GM23338 (cell line): ENCODE results near the gene CEP192. TPM values are rescaled to one million over a fixed set of nuclear protein-coding genes. Genes with fewer than 3 reads are reported as not detected.

Experiments
- ATAC-seq: fragments of 200-7000 bp; cut with Tn5 transposase; 3 replicates; pipeline ENCODE4 v1.9.1; 2020
- DNase-seq: peaks from one replicate; pipeline ENCODE4 v3.0.0-alpha.2; 2015; ENCODE audit warnings: low spot score
- H2AFZ ChIP-seq: fragments of 200-600 bp; sonication (generic); 2 replicates; pipeline ENCODE4 v1.8.0; 2016; ENCODE audit warnings: antibody characterized with exemption, mild to moderate bottlenecking, moderate library complexity
- H3F3A ChIP-seq: fragments of 200-600 bp; sonication (generic); replicated peaks from 2 replicates; pipeline ENCODE4 v1.8.0; 2017; ENCODE audit warnings: antibody characterized with exemption, mixed run types, low read depth
- H3K27ac ChIP-seq: fragments of 200-600 bp; sonication (generic); 2 replicates; pipeline ENCODE4 v1.6.1; 2016; ENCODE audit warnings: low read depth
- H3K27me3 ChIP-seq: fragments of 200-600 bp; sonication (generic); 2 replicates; pipeline ENCODE4 v1.8.0; 2016; ENCODE audit warnings: mild to moderate bottlenecking, mixed run types, moderate library complexity; ENCODE audit not compliant: insufficient read depth
- H3K36me3 ChIP-seq: fragments of 200-600 bp; sonication (generic); 2 replicates; pipeline ENCODE4 v1.8.0; 2016; ENCODE audit warnings: mild to moderate bottlenecking; ENCODE audit not compliant: insufficient read depth
- H3K4me1 ChIP-seq: fragments of 200-600 bp; sonication (generic); 2 replicates; pipeline ENCODE4 v1.8.0; 2016; ENCODE audit warnings: mild to moderate bottlenecking, moderate library complexity; ENCODE audit not compliant: insufficient read depth
- H3K4me2 ChIP-seq: fragments of 200-600 bp; sonication (generic); 2 replicates; pipeline ENCODE4 v1.7.1; 2017; ENCODE audit warnings: mixed run types
- H3K4me3 ChIP-seq: fragments of 200-600 bp; sonication (generic); 2 replicates; pipeline ENCODE4 v1.6.1; 2016; ENCODE audit warnings: mixed run types
- H3K79me2 ChIP-seq: fragments of 200-600 bp; sonication (generic); replicated peaks from 2 replicates; pipeline ENCODE4 v1.8.0; 2017; ENCODE audit warnings: mild to moderate bottlenecking; ENCODE audit not compliant: insufficient read depth
- H3K9me2 ChIP-seq: fragments of 200-600 bp; sonication (generic); 2 replicates; pipeline ENCODE4 v1.8.0; 2017; ENCODE audit not compliant: insufficient read depth
- H4K20me1 ChIP-seq: fragments of 200-600 bp; sonication (generic); replicated peaks from 2 replicates; pipeline ENCODE4 v1.8.0; 2017; ENCODE audit warnings: mild to moderate bottlenecking; ENCODE audit not compliant: insufficient read depth
- H3K27ac Mint-ChIP-seq: 2 replicates; pipeline ENCODE4 v1.8.0; 2020; ENCODE audit warnings: inconsistent platforms, mild to moderate bottlenecking, moderate library complexity, mixed read lengths
- H3K27me3 Mint-ChIP-seq: 3 replicates; pipeline ENCODE4 v1.8.0; 2022; ENCODE audit warnings: low read depth, mild to moderate bottlenecking, moderate library complexity, mixed read lengths, inconsistent platforms; ENCODE audit not compliant: insufficient read depth, poor library complexity
- H3K36me3 Mint-ChIP-seq: 3 replicates; pipeline ENCODE4 v1.8.0; 2021; ENCODE audit warnings: low read depth, mild to moderate bottlenecking, inconsistent platforms, moderate library complexity, mixed read lengths
- H3K4me1 Mint-ChIP-seq: 3 replicates; pipeline ENCODE4 v1.8.0; 2020; ENCODE audit warnings: mild to moderate bottlenecking, inconsistent platforms, mixed read lengths
- H3K4me3 Mint-ChIP-seq: 3 replicates; pipeline ENCODE4 v1.8.0; 2021; ENCODE audit warnings: moderate library complexity, mild to moderate bottlenecking, inconsistent platforms, mixed read lengths
- H3K9me3 Mint-ChIP-seq: 3 replicates; pipeline ENCODE4 v1.8.0; 2020; ENCODE audit warnings: moderate library complexity, mild to moderate bottlenecking, inconsistent platforms, mixed read lengths
- CREB1 ChIP-seq: fragments of 250-450 bp; sonication (Bioruptor Pico); IDR thresholded peaks from 2 replicates; pipeline ENCODE4 v1.5.0; 2020; ENCODE audit warnings: low read depth, mild to moderate bottlenecking, moderate library complexity
- EZH2 ChIP-seq: fragments of 200-600 bp; sonication (generic); IDR thresholded peaks from one replicate; pipeline ENCODE4 v1.8.0; 2017; ENCODE audit warnings: antibody characterized with exemption, mild to moderate bottlenecking, low read depth; ENCODE audit not compliant: unreplicated experiment
- EZH2phosphoT487 ChIP-seq: fragments of 200-600 bp; sonication (generic); IDR thresholded peaks from one replicate; pipeline ENCODE4 v1.8.1; 2018; ENCODE audit warnings: antibody characterized with exemption; ENCODE audit not compliant: unreplicated experiment
- JUNB ChIP-seq: IDR thresholded peaks from one replicate; pipeline ENCODE4 v1.6.1; 2016; ENCODE audit warnings: antibody characterized with exemption; ENCODE audit not compliant: unreplicated experiment
- NANOG ChIP-seq: IDR thresholded peaks from 2 replicates; pipeline ENCODE4 v1.6.1; 2016; ENCODE audit warnings: antibody characterized with exemption, borderline replicate concordance
- POLR2AphosphoS5 ChIP-seq: IDR thresholded peaks from 2 replicates; pipeline ENCODE4 v1.6.1; 2016; ENCODE audit warnings: antibody characterized with exemption, low read depth
- STAT1 ChIP-seq: IDR thresholded peaks from one replicate; pipeline ENCODE4 v1.6.1; 2016; ENCODE audit warnings: antibody characterized with exemption; ENCODE audit not compliant: unreplicated experiment
- ZNF114 ChIP-seq: fragments of 250-450 bp; sonication (Bioruptor Pico); IDR thresholded peaks from 2 replicates; pipeline ENCODE4 v1.5.0; 2020; ENCODE audit warnings: mild to moderate bottlenecking, moderate library complexity
- ZNF331 ChIP-seq: fragments of 250-450 bp; sonication (Bioruptor Pico); IDR thresholded peaks from 2 replicates; pipeline ENCODE4 v1.5.0; 2020; ENCODE audit warnings: low read depth, mild to moderate bottlenecking, moderate library complexity
- polyA plus RNA-seq: library from polyadenylated mRNA; unstranded; fragments of >200 nt; fragmentation: Nextera tagmentation; extraction: Ambion mirVana; gene quantifications from 2 replicates; pipeline ENCODE4 v1.2.1, GENCODE V29; 2016
- total RNA-seq: library from RNA; depleted of rRNA; stranded (reverse); fragments of >200 nt; shearing (Covaris generic); gene quantifications from 2 replicates; pipeline ENCODE4 v1.2.3, GENCODE V29; 2014
- TF ChIP-seq, protein P1 (sequence below): IDR thresholded peaks from 2 replicates; pipeline ENCODE4 v1.6.1; 2016; ENCODE audit warnings: antibody characterized with exemption
- TF ChIP-seq, protein P2 (sequence below): IDR thresholded peaks from one replicate; pipeline ENCODE4 v1.6.1; 2018; ENCODE audit warnings: antibody characterized with exemption; ENCODE audit not compliant: unreplicated experiment
- TF ChIP-seq, protein P3 (sequence below), 2 experiments: fragments of 200-600 bp in 1 of 2; sonication (generic) in 1 of 2; conservative IDR thresholded peaks; 2 replicates each; pipeline versions ENCODE4 v1.5.1 to v1.6.1; 2016 to 2017; ENCODE audit warnings: antibody characterized with exemption in 2 of 2, low read depth in 2 of 2, mild to moderate bottlenecking in 2 of 2, moderate library complexity in 1 of 2

Gene CEP192
- total and polyA plus RNA-seq, 2 experiments from 2014 or later: 15.2 to 30.6 TPM

DNA sequence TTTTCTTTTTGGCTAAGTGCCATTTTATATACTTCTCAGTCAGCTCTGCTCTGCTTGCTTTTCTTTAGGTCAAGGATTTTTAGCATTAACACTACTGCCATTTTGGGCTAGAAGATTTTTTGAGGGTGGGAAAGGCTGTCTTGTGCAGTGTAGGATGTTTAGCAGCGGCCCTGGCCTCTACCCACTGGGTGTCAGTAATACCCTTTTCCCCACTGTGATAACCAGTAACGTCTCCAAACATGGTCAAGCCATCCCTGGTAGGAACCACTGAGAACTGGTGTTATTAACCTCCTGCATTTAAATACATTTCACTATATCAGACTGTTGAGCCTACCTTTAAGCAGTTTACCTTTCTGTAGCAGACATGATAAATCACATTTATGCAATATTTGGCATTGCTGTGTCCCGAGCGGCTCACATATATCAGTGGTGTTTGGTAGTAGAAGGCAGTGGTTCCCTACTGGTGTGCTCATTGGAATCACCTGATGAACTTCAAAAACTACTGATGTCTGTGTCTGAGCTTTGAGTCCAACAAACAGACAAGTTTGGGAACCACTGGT lies 70.5 kb downstream of the CEP192 start (continued):
- TF ChIP-seq, protein P1, sequence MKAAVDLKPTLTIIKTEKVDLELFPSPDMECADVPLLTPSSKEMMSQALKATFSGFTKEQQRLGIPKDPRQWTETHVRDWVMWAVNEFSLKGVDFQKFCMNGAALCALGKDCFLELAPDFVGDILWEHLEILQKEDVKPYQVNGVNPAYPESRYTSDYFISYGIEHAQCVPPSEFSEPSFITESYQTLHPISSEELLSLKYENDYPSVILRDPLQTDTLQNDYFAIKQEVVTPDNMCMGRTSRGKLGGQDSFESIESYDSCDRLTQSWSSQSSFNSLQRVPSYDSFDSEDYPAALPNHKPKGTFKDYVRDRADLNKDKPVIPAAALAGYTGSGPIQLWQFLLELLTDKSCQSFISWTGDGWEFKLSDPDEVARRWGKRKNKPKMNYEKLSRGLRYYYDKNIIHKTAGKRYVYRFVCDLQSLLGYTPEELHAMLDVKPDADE: no peak
- TF ChIP-seq EZH2phosphoT487 (no peak), ZNF114 (CRISPR knock-in tag) (no peak), CREB1 (CRISPR knock-in tag) (no peak), ZNF331 (CRISPR knock-in tag) (no peak), POLR2AphosphoS5 (no peak), NANOG (no peak)
- TF ChIP-seq, protein P2, sequence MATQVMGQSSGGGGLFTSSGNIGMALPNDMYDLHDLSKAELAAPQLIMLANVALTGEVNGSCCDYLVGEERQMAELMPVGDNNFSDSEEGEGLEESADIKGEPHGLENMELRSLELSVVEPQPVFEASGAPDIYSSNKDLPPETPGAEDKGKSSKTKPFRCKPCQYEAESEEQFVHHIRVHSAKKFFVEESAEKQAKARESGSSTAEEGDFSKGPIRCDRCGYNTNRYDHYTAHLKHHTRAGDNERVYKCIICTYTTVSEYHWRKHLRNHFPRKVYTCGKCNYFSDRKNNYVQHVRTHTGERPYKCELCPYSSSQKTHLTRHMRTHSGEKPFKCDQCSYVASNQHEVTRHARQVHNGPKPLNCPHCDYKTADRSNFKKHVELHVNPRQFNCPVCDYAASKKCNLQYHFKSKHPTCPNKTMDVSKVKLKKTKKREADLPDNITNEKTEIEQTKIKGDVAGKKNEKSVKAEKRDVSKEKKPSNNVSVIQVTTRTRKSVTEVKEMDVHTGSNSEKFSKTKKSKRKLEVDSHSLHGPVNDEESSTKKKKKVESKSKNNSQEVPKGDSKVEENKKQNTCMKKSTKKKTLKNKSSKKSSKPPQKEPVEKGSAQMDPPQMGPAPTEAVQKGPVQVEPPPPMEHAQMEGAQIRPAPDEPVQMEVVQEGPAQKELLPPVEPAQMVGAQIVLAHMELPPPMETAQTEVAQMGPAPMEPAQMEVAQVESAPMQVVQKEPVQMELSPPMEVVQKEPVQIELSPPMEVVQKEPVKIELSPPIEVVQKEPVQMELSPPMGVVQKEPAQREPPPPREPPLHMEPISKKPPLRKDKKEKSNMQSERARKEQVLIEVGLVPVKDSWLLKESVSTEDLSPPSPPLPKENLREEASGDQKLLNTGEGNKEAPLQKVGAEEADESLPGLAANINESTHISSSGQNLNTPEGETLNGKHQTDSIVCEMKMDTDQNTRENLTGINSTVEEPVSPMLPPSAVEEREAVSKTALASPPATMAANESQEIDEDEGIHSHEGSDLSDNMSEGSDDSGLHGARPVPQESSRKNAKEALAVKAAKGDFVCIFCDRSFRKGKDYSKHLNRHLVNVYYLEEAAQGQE: no peak

DNA sequence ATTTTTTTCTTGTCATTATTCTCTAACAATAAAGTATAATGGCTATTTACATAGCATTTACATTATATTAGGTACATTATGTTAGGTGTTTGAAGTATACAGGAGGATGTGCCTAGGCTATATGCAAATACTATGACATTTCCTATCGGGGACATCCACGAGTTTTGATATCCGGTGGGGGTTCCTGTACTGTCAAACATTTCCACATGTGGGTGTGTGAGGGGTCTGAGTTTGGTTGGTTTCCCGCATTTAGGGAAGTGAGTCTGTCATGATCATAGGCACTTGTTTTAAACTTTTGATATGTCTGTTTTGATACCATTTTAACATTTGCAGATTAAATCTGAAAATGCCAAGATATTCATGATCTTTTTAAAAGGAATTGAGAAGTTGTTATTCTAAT lies 76.0 kb downstream of the CEP192 start:
- no peak overlapping the region for H3K27ac Mint-ChIP-seq
- no peak for ATAC-seq
- TF ChIP-seq EZH2 (no peak), POLR2AphosphoS5 (no peak), ZNF114 (CRISPR knock-in tag) (no peak), CREB1 (CRISPR knock-in tag) (no peak), JUNB (no peak), NANOG (no peak), ZNF331 (CRISPR knock-in tag) (no peak), STAT1 (no peak), EZH2phosphoT487 (no peak)
- TF ChIP-seq, protein P2: no peak
- TF ChIP-seq, protein P3, sequence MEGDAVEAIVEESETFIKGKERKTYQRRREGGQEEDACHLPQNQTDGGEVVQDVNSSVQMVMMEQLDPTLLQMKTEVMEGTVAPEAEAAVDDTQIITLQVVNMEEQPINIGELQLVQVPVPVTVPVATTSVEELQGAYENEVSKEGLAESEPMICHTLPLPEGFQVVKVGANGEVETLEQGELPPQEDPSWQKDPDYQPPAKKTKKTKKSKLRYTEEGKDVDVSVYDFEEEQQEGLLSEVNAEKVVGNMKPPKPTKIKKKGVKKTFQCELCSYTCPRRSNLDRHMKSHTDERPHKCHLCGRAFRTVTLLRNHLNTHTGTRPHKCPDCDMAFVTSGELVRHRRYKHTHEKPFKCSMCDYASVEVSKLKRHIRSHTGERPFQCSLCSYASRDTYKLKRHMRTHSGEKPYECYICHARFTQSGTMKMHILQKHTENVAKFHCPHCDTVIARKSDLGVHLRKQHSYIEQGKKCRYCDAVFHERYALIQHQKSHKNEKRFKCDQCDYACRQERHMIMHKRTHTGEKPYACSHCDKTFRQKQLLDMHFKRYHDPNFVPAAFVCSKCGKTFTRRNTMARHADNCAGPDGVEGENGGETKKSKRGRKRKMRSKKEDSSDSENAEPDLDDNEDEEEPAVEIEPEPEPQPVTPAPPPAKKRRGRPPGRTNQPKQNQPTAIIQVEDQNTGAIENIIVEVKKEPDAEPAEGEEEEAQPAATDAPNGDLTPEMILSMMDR (conservative IDR thresholded peaks at IDR 0.05; ENCODE audit: low read depth in 2 of 2): no peak
- TF ChIP-seq, protein P1: no peak

More for the DNA sequence above, 76.0 kb downstream of the CEP192 start:
- Histone ChIP-seq H3K4me3 (no peak overlapping the region), H3K27ac (no peak overlapping the region), H3K9me2 (no peaks in the 10 kb centered on the region), H4K20me1 (peaks cover 3% of the 10 kb centered on the region; the same call in 1 of the 2 replicates), H3F3A (no peaks in the 10 kb centered on the region), H3K27me3 (no peaks in the 10 kb centered on the region), H2AFZ (no peak overlapping the region), H3K36me3 (peaks cover 21% of the 10 kb centered on the region; the same call in 1 of the 2 replicates), H3K4me1 (peaks cover 11% of the 10 kb centered on the region; the same call in 1 of the 2 replicates), H3K79me2 (0 out of 2 replicates have a peak, but pooled peaks cover 5% of the 10 kb centered on the region), H3K4me2 (peak overlapping the region; percentile 52)
- DNase-seq: no peak
- H3K27me3 Mint-ChIP-seq: peaks cover 7% of the 10 kb centered on the region
- peaks cover 72% of the 10 kb centered on the region for H3K36me3 Mint-ChIP-seq
- H3K4me3 Mint-ChIP-seq: no peak overlapping the region
- peaks cover 3% of the 10 kb centered on the region; the same call in 2 of the 3 replicates for H3K9me3 Mint-ChIP-seq
- peaks cover 13% of the 10 kb centered on the region for H3K4me1 Mint-ChIP-seq
